Fibroblast of lung (primary cell): Measurements from ENCODE around the gene RHOJ. TPM values are rescaled to one million over a fixed set of nuclear protein-coding genes. Genes with fewer than 3 reads are reported as not detected.
A peak's percentile ranks its signal among the peaks of the same experiment; 100 is the strongest.

Experiments
- DNase-seq, 2 donors: peaks; one replicate each; pipeline versions ENCODE4 v3.0.0 to v3.0.0-alpha.2; 2010; ENCODE audit warnings: low read depth in 2 of 2
- H2AFZ ChIP-seq: 2 replicates; pipeline ENCODE4 v1.5.1; 2012; ENCODE audit warnings: low read length, control low read depth, inconsistent platforms
- H3K27ac ChIP-seq: 2 replicates; pipeline ENCODE4 v1.5.1; 2011; ENCODE audit warnings: low read length, control low read depth; ENCODE audit not compliant: insufficient read depth
- H3K27me3 ChIP-seq: 2 replicates; pipeline ENCODE4 v1.5.1; 2011; ENCODE audit warnings: mild to moderate bottlenecking, low read length; ENCODE audit not compliant: control insufficient read depth, insufficient read depth
- H3K36me3 ChIP-seq: 2 replicates; pipeline ENCODE4 v1.5.1; 2011; ENCODE audit warnings: low read length; ENCODE audit not compliant: control insufficient read depth, insufficient read depth
- H3K4me1 ChIP-seq: 2 replicates; pipeline ENCODE4 v1.5.1; 2011; ENCODE audit warnings: low read length; ENCODE audit not compliant: control insufficient read depth, insufficient read depth; ENCODE audit errors: extremely low read depth
- H3K4me2 ChIP-seq: 2 replicates; pipeline ENCODE4 v1.5.1; 2011; ENCODE audit warnings: low read length, control low read depth; ENCODE audit not compliant: insufficient read depth; ENCODE audit errors: extremely low read depth
- H3K4me3 ChIP-seq, 4 experiments: fragments of 200-600 bp in 1 of 4; sonication (generic) in 1 of 4; replicated peaks in 1 of 4; 2 replicates each; pipeline ENCODE4 v1.5.1; 2011 to 2016; ENCODE audit warnings: low read length in 4 of 4, low read depth in 3 of 4, mild to moderate bottlenecking in 3 of 4, control low read depth in 2 of 4, inconsistent platforms in 1 of 4, mixed read lengths in 1 of 4; ENCODE audit not compliant: insufficient read depth in 1 of 4; ENCODE audit errors: control extremely low read depth in 1 of 4
- H3K79me2 ChIP-seq: 2 replicates; pipeline ENCODE4 v1.5.1; 2012; ENCODE audit warnings: mild to moderate bottlenecking, low read length, inconsistent platforms; ENCODE audit not compliant: control insufficient read depth, insufficient read depth
- H3K9ac ChIP-seq: 2 replicates; pipeline ENCODE4 v1.5.1; 2011; ENCODE audit warnings: mild to moderate bottlenecking, low read length, control low read depth; ENCODE audit not compliant: insufficient read depth
- H3K9me3 ChIP-seq: 2 replicates; pipeline ENCODE4 v1.5.1; 2012; ENCODE audit warnings: low read depth, low read length; ENCODE audit not compliant: control insufficient read depth, insufficient read depth
- H4K20me1 ChIP-seq: 2 replicates; pipeline ENCODE4 v1.5.1; 2011; ENCODE audit warnings: low read length; ENCODE audit not compliant: control insufficient read depth, insufficient read depth; ENCODE audit errors: extremely low read depth
- EZH2 ChIP-seq: IDR thresholded peaks from 2 replicates; pipeline ENCODE4 v1.5.1; 2012; ENCODE audit warnings: low read length, control low read depth, mild to moderate bottlenecking; ENCODE audit errors: missing control alignments
- polyA plus RNA-seq, 2 donors: library from polyadenylated mRNA; depleted of rRNA in 1 of 2; stranded (reverse) in 1 of 2; unstranded in 1 of 2; fragments of >200 nt; gene quantifications; 2 replicates each; pipeline ENCODE4 v1.2.1, GENCODE V29; 2011 to 2012; ENCODE audit warnings: missing spikeins in 1 of 2
- total RNA-seq: library from RNA; depleted of rRNA; stranded (reverse); fragments of >200 nt; gene quantifications from 2 replicates; pipeline ENCODE4 v1.2.1, GENCODE V29; 2014
- TF ChIP-seq, protein P1 (sequence below), 2 donors: IDR thresholded peaks in 1 of 2; conservative IDR thresholded peaks in 1 of 2; 1 replicate in 1 of 2; 2 replicates in 1 of 2; pipeline ENCODE4 v1.5.1; 2011 to 2012; ENCODE audit warnings: low read length in 2 of 2, control low read depth in 1 of 2, inconsistent platforms in 1 of 2, low read depth in 1 of 2, mild to moderate bottlenecking in 1 of 2

The RHOJ gene
- total and polyA plus RNA-seq, 2 donors (not counting 1 experiment from before 2014, with no cell fraction given) = 1.2 to 10.4 TPM

DNA sequence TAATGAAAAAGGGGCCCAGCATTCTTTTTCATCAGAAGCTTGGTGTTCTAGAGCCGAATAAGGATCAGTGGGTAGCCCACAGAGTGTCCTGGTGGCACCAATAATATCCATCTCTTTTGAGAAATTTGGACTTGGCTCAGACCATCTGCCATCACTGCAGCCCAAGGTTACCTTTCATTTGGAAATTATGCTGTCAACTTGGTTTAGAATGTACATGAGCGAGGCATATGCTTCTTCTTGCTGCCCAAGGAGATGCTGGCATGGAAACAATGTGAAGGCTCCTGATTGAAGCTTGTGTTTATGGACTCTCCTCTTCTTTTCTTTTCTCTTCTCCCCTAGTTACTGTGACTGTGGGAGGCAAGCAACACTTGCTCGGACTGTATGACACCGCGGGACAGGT lies 64.5 kb downstream of the RHOJ start:
- Histone ChIP-seq H3K9me3 (no peaks in the 10 kb centered on the region), H4K20me1 (no peaks in the 10 kb centered on the region), H3K79me2 (no peaks in the 10 kb centered on the region), H3K36me3 (no peaks in the 10 kb centered on the region), H2AFZ (no peak overlapping the region), H3K27ac (no peak overlapping the region), H3K27me3 (no peaks in the 10 kb centered on the region), H3K4me1 (no peaks in the 10 kb centered on the region), H3K4me2 (no peak overlapping the region), H3K4me3 (no peak overlapping the region), H3K9ac (no peak overlapping the region)
- TF ChIP-seq, protein P1, sequence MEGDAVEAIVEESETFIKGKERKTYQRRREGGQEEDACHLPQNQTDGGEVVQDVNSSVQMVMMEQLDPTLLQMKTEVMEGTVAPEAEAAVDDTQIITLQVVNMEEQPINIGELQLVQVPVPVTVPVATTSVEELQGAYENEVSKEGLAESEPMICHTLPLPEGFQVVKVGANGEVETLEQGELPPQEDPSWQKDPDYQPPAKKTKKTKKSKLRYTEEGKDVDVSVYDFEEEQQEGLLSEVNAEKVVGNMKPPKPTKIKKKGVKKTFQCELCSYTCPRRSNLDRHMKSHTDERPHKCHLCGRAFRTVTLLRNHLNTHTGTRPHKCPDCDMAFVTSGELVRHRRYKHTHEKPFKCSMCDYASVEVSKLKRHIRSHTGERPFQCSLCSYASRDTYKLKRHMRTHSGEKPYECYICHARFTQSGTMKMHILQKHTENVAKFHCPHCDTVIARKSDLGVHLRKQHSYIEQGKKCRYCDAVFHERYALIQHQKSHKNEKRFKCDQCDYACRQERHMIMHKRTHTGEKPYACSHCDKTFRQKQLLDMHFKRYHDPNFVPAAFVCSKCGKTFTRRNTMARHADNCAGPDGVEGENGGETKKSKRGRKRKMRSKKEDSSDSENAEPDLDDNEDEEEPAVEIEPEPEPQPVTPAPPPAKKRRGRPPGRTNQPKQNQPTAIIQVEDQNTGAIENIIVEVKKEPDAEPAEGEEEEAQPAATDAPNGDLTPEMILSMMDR (conservative IDR thresholded peaks at IDR 0.05 in 1 of 2, IDR thresholded peaks at IDR 0.05 in 1 of 2; ENCODE audit: low read depth in 1 of 2, low read length in 2 of 2) = no peak
- TF ChIP-seq EZH2 = no peak
- DNase-seq = no peak

DNA sequence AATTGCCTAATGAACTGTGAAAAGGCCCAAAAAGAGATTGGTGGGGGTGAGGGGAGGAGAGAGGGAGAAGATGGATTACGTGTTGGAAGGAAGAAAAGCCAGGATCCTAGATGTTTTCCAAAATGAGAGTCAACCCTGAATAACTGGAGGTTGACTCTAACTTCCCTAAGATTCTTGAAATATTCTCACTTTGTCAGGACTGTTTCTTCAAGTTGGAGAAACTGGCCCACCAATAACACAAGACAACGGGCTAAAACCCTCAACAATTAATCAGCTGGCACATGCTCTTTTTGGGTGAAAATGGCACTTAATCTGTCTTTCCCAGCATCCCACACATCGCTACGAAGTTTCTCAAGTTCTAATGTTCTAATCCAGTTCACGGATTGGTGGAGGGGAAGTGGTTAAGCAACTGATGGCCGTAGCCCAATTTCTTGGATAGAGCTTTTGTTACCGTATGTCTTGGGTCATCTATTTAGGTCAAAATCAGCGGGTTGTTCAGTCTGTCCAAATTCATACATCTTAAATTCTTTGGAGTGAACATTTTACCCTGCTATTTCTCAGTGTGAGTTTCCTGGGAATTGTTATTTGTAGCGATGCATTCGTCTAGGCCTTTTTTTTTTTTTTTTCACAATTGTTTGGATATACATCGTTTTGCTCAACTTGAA lies 65.5 kb downstream of the RHOJ start:
- Histone ChIP-seq H3K4me3 (no peak overlapping the region), H3K4me1 (no peaks in the 10 kb centered on the region), H3K4me2 (no peak overlapping the region), H3K36me3 (no peaks in the 10 kb centered on the region), H3K27ac (no peak overlapping the region), H4K20me1 (no peaks in the 10 kb centered on the region), H3K79me2 (no peaks in the 10 kb centered on the region), H2AFZ (no peak overlapping the region), H3K9me3 (no peaks in the 10 kb centered on the region), H3K9ac (no peak overlapping the region), H3K27me3 (no peaks in the 10 kb centered on the region)
- TF ChIP-seq, protein P1 (conservative IDR thresholded peaks at IDR 0.05 in 1 of 2, IDR thresholded peaks at IDR 0.05 in 1 of 2; ENCODE audit: low read depth in 1 of 2, low read length in 2 of 2) = no peak
- TF ChIP-seq EZH2 = no peak
- peak; percentile 35 to 84 for DNase-seq

- TF ChIP-seq, protein P1 (conservative IDR thresholded peaks at IDR 0.05 in 1 of 2, IDR thresholded peaks at IDR 0.05 in 1 of 2; ENCODE audit: low read depth in 1 of 2, low read length in 2 of 2) = no peak
- no peak for TF ChIP-seq EZH2
- no peaks in the 10 kb centered on the region for H3K9me3 ChIP-seq
- peak in 1 of 2 donors; percentile 40 for DNase-seq
- H3K36me3 ChIP-seq = no peaks in the 10 kb centered on the region
- H3K79me2 ChIP-seq = no peaks in the 10 kb centered on the region
- H3K4me2 ChIP-seq = no peak overlapping the region
- no peaks in the 10 kb centered on the region for H3K27me3 ChIP-seq
- H3K9ac ChIP-seq = no peak overlapping the region
- no peak overlapping the region for H3K27ac ChIP-seq
- H3K4me3 ChIP-seq = no peak overlapping the region
- no peaks in the 10 kb centered on the region for H3K4me1 ChIP-seq
- H2AFZ ChIP-seq = no peak overlapping the region
- no peaks in the 10 kb centered on the region for H4K20me1 ChIP-seq
Measured at GRCh38 chr14:63273129-63273528, 68.9 kb downstream of the RHOJ start.
